ENCODE results near the gene KIF26A. TPM values are rescaled to one million over a fixed set of nuclear protein-coding genes. Genes with fewer than 3 reads are reported as not detected.

Gene KIF26A
- total RNA-seq, 2 donors from 2014 or later = 5.7 to 5.8 TPM

DNA sequence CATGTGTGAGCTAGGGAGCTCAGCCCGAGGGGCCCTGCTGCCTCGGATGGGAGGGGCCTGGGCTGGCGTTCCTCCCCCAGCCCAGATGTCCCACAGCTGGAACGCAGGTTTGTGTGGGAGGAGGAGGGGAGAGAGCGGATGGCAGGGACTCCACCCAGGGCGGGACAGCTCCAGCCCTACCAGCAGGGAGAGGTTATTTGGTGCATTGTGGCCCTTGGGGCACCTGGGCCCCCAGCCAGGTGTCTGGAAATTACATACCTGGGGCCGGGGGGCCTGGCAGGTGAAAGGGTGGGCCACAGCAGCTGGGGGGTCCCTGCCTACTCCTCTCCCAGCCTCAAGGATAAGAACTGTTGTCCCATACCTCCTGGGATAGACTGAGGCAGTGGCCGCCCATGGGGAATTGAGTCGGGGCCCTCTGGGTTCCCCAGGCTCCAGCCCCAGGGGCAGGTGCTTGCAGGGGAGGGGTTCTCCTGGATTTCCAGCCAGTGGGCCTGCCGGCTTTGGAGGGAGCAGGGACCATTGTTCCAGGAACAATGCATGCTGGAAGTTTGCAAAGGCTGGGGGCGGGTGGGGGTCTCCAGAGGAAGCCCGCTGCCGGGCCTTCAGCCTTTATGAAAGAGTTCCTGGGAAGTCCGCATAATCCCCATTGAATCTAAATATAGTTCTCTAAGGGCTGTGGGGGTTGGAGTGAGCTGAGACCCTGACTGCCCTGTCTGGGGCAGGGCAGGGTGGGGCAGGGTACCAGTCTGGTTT lies 1.2 kb downstream of the KIF26A start:
- no peak for DNase-seq
- peak; percentile 32 for ATAC-seq
- intact Hi-C loops (cut with DNase I, micrococcal nuclease) = loop anchor here (5.0 kb wide), 2 partner anchors 423 to 428 kb away; no protein-coding TSS in a partner anchor

DNA sequence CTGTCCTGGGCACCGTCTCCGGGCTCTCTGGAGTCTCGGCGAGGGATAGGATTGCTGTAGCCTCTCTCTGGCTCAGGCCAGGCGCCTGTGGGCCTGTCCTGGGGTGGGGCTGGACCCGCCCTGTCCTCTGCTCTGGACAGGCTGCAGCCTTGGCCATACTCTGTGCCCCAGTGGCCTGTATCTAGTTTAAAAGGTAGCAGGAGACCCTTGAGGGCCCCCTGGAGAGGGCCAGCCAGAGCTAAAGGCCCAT lies 1.8 kb downstream of the KIF26A start:
- DNase-seq = no peak
- intact Hi-C loops (cut with DNase I, micrococcal nuclease) = no loop called here
- ATAC-seq = peak; percentile 30

DNA sequence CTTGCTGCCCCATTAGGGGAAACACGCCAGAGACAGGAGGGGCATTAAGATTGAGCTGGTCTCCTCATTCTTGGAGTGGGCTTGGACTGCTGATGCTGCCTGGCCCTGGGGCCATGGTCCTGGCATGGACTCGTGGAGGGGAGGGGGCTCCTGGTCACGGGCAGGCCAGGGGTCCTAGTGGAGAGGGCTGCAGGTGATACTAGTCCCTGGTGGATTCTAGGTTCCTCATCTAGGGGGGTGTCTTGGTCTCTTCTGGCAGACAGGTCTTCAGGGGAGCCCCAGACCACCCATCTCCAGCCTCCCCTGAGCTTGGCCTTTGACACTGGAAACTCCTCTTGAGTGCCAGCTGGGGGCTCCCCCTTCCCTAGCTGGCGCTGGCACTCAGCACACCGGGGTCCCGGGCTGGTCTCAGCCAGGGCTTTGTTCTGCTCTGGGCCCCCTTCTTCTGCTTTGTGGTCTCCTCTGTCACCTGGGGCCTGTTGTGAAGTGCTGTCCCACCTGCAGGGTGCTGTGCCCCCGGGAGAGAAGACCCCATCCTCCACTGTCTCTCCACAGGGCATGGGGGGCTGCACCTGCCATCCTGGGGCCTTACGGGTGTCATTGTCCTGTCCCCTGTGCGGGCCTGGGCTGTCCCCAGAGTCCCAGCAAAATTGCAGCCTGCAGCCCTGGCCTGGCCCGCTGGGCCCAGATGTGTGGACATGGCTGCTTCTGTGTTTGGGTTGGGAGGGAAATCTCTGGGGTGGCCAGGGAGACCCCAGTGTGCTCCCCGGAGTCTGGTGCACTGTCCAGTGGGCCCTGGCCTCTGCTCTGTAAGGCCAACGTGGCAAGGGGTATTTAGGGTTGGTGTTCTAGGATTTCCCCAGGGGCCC lies 2.3 kb downstream of the KIF26A start:
- DNase-seq (no peak), ATAC-seq (no peak)
- intact Hi-C loops (cut with DNase I, micrococcal nuclease) = no loop called here

DNA sequence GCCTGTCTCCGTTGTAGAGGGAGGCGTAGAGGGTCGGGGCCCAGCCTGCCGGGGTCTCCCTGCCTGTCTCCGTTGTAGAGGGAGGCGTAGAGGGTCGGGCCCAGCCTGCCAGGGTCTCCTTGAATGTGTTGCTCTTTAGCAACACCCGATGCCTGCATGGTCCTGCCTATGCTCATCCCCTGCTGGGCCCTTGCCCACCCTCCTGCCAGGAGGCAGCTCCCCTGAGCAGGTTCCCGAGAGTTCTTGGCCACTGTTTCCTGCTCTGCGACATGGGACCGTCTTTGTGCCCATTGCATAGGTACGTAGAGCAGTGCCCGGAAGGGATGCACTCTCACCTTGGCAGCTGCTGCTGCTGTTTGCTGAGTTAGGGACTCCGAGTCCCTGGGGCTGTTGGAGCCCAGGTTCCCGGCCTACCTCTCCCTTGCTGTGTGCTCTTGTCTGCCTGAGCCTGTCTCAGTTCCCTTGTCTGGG lies 3.3 kb downstream of the KIF26A start:
- intact Hi-C loops (cut with DNase I, micrococcal nuclease) = no loop called here
- ATAC-seq (no peak), DNase-seq (no peak)

DNA sequence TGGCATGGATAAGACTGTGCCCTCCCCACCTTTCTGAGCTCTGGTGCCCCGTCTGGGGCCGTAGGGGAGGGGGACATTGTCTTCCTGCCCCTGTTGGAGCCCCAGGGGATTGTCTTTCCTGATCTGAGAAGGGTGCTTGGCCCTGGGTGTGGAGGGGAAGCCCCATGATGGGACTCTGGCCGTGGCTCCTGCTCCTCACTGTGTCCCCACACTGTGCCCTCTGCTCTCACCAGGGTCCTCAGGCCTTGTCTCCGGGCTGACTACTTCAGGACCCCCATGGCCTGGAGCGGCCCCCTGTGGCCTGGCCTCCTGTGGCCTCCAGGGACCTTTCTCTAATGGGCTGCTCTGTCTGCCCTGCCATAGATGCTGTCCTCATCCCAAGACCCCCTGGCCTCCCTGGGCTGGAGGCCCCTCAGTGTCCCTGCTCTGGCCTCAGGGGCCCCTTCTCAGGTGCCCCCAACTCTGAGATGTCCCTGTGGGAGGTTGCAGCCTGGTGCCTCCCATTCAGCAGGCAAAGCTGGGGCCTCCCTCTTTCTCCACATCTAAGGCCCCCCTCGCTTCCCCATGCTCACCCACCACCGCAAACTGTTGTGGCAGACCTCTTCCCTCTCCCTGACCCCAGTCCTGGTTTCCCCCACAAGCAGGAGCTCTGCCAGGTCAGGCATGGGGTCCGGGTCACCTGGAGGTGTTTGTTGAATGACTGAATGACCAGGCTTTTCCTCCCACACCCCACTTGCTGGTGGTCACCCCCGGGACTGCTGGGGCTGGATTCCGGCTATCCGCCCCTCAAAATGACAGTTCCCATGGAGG lies 4.0 kb downstream of the KIF26A start:
- ATAC-seq (no peak), DNase-seq (no peak)
- intact Hi-C loops (cut with DNase I, micrococcal nuclease) = no loop called here

DNA sequence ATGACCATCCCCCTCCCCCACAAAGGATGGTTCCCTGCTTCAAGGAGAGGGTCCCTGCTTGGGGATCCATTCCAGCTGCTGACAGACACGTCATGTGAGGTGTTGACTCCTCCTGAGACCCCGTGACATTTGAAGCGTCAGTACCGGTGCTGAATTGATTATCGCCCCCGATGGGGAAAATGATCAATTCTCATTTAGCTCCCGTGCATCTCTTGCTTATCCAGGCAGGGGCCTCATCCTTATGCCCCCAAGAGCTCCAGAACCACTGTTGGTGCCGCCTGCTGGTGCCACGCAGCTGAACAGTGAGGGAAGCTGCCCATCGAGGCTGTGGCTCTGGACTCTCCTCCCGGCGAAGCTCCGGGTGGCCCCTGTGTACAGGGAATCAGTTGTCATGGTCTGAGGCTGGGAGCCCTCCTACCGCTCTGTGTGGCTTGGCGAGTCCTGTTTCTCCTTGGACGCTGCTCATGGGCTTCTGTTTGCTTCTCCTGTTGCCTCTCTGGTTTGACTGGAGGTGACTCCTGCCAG lies 4.6 kb downstream of the KIF26A start:
- ATAC-seq (no peak), DNase-seq (no peak)
- intact Hi-C loops (cut with DNase I, micrococcal nuclease) = no loop called here

DNA sequence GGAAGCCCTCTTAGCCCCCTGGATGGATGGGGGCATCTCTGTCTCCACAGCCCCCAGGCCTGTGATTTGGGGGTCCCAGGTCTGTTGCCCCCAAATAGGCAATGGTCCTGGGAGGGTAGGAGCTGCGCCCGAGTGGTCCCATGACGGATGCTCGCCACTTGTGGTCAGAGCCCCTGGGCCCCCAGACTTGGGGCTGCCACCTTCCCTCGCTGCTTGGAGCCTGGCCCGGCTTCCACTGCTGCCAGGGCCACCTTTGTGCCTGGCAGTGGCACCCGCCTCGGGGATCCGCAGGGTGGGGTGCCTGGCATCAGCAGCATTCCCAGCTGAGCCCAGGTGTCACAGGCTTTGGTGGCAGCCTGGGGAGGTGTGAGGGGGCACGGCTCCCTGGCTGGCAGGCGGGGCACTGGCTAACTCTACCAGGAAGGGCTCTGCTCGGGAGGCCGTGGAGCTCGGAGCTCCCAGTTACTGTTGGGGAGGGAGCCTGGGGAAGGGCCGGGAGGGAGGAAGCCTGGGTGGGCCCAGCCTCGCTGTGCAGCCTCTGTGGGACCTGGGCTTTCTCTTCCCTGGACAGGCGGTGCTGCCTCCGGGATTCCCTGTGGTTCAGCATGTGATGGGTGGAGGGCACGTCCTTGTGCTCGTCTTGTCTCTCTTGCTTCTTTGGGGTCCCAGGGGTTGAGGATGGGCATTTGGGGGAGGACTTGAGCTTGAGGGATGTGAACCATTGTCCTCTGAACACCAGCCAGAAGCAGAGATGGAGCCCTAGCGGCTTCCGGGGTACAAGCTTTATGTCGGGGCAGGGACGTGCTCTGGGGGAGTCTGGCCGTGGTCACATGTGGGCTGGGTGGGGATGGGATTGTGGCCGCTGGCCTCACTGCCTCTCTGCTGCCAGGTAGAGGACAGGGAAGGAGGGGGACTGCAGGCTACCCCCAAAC lies 5.4 kb downstream of the KIF26A start:
- DNase-seq (no peak), ATAC-seq (no peak)
- intact Hi-C loops (cut with DNase I, micrococcal nuclease) = no loop called here

DNA sequence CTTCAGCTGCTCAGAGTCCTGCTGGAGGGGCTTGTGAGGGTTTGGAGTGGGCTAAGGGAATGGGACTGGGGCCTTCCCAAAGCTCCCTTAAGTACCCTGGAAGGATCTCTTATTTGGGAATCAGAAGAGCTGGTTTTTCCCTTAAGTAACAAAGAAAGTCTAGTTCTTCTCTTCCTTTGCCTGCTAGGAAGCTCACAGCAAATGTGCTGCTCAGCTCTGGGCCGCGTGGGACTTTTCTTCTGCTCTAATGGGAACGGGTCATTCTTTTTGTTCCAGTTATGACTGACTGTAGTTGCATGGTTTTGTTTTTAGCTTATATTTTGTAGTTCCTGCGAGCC lies 6.0 kb downstream of the KIF26A start:
- DNase-seq = no peak
- intact Hi-C loops (cut with DNase I, micrococcal nuclease) = no loop called here

DNA sequence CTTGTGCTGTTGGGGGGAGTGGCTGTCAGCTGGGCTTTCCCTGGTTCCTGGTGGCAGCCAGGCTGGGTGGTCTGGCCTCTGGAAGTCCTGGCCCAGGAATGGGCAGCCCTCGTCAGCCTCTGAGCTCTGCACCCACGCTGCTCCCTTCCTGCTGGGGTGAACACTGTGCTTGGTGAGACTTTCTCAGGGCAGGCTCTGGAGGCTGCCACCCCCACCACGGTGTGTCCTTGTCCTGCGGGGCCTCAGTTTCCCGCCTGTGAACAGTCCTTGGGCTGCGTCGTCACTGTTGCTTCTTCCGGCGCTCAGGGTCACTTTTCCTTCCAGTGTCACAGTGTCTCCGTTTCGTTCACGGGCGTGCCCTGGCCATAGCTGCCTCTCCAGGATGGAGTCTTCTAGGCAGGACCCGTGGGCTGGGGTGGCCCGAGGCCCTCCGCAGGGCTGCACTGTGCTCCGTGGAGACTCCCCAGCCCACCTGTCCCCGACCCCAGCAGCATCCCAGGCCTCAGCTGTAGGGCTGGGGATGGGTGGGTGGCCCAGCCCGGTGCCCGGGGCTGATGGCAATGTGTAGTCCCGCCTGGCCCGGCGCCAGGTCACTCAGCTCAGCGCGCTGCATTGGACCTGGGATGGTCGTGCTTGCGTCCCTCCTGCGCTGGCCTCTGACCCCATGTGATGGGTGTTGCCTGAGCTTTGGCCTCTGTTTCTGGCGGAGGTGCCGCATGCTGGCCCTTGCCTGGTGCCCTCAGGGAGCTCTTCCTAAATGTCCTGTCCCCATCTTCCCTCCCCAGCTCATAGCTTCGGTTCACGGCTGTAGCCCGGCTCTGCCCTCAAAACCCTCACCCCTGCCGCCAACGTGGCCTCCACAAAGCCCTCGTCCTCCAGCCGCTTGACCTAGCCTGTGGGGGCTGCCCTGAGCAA lies 6.8 kb downstream of the KIF26A start:
- no peak for DNase-seq
- ATAC-seq = no peak
- intact Hi-C loops (cut with DNase I, micrococcal nuclease) = no loop called here

More for the DNA sequence above, 6.0 kb downstream of the KIF26A start:
- ATAC-seq = no peak

DNA sequence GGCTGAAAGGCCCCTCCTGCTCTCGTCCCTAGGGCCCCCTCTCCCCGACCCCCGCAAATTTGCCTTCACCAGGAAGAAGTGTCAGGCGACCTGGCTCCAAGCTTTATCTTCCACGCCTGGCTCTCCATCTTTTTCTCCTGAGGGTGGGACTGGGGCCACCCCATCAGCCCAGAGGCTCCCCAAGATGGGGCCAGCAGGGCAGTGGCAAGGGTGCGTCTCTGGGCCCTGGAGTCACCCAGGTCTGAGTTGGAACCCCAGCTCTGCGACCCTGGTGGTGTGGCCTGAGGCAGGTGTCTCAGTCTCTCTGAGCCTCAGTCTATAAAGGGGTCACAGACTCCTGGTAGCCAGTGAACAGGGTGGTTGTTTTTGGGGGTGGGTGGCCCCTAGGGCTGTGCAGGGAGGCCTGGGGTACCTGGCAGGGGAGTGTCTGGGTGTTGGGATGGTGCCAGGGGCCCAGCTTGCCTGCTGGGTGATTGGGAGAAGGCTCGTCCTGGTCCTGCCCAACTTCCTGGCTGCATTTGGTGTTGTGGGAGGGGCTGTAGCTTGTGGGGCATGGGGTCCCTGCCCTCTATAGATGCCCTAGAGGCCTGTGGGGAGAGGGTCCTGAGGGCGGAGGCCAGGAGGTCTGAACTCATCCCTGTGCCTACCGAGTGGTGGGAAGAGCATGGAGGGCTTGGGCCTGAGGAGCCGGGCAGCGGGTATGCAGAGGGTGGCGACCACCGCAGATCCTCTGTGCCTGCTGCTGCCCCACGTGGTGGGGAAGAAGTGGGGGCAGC lies 7.6 kb downstream of the KIF26A start:
- DNase-seq (no peak), ATAC-seq (no peak)

DNA sequence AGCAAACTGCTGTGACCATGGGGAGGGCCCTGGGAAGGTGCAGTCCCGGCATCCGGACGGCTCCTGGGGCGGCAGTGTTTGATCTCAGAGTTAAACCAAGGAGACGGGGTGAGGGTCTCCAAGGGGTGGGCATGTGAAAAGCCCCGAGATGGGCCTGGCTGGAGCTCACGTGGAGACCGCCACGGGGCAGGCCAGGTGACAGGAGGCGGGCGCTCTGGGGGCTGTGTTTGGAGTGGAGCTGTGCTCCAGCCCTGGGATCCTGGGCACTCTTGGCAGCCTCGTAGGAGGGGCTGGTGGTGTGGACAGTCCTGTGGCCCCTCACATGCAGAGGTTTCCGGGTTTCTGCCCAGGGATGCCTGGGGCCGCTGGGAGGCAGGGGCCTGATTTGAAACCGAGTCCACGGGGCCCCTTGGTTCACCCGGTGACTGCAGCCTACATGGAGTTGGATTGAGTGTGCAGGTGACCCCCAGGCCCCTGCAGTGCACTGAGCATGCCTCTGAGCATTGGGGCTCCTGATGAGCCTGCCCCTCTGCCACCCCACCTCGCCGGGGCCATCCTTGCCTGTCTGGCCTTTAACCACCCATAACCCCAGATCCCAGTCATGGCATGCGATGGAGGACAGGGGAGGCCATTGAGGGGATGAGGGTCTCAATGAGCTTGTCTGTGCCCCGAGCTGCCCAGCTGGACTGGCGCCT lies 8.4 kb downstream of the KIF26A start:
- DNase-seq (no peak), ATAC-seq (no peak)
- intact Hi-C loops (cut with DNase I, micrococcal nuclease) = no loop called here

More for the DNA sequence above, 7.6 kb downstream of the KIF26A start:
- intact Hi-C loops (cut with DNase I, micrococcal nuclease) = no loop called here

DNA sequence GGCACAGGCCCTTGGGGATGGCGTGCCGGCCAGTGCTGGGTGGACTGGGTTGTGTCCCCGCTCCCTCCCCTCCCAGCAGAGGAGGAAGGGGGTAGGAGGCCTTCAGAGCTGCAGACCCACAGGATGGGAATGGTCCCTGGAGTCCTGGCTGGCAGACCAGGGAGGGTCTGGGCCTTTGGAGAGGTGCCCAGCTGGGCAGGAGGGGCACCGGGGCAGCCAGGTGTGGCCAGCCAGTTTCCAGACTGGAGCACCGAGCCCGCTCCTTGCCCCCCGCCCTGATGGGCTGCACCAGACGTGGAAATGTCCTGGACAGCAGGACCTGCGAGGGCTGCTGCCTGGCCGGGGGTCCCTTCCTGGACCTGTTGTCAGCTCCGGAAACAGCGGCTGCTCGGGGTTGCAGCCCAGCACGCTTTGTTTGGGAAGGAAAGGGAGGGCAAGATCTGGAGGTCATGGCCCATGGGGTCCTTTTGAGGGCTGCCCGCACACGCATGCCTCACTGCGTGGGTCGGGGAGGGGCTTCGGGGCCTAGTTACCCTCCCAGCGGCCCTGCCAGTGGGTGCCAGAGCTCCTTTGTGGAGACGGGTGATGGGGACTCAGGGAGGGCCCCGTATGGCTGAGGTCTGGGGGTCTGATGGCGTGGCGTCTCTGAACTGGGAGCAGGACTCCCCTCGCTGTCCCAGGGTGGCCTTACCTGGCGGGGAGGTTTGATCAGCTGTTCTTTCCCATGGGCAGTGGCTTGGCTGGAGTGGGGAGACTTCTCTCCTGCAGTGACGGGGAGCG lies 9.1 kb downstream of the KIF26A start:
- intact Hi-C loops (cut with DNase I, micrococcal nuclease) = no loop called here
- ATAC-seq = no peak

DNA sequence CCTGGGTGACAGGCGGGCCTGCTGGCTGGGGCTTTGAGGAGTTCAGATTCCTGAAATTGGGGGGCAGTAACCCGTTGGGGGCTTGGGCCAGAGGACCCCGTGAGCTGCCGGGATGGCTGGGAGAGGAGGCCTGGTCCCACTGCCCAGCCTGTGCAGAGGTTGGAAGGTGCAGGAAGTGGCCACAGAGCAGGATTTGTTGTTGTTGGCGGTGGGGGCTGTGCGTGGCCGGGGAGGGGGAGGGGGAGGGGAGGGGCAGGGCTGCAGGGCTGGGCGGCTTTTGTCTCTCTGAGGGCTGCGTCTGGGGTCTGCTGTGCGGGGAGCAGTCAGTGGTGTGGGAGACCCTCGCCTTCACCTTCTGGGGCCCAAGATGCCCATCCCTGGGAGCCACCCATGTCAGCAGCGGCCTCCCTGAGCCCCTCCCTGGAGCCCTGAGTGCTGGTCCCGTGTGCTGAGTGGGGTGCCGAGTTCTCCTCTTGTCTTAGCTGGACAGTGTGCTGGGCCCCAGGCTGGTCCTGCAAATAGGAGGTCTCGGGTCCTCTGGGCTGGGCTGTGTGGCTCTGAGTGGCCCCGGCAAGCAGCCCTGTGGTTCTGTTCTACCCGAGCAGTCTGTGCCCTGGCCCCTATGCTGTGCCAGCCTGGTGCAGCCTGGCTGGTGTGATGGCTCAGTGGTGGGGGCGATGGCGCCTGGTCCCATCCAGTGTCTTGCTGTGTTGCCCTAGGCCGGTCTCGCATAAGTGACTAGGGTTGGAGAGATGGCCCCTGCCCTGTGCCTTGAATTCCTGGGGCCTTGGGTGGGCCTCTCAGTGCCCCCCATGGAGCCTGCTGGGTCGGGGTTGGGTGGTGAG lies 10.3 kb downstream of the KIF26A start:
- no peak for DNase-seq
- ATAC-seq = no peak

More for the DNA sequence above, 9.1 kb downstream of the KIF26A start:
- no peak for DNase-seq

DNA sequence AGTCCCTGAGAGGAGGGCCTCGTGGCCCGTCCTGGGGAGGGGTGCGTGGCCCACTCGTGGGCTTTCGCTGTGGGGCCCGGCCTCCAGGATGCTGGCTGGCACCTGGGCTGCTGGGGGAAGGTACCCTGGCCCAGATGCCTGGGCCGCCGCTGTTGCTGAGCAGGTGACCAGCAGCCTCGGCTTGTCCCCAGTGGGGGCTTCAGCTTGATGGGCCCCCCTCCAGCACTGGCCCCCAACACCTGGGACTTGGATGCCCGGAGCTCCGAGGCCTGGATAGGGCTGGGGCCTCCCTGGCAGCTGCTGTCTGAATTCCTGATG lies 10.8 kb downstream of the KIF26A start:
- no peak for DNase-seq
- no peak for ATAC-seq
- intact Hi-C loops (cut with DNase I, micrococcal nuclease) = no loop called here

More for the DNA sequence above, 10.3 kb downstream of the KIF26A start:
- intact Hi-C loops (cut with DNase I, micrococcal nuclease) = no loop called here

Measured in left colon (tissue), 2 donors.